ENCODE data around the gene PAM. TPM values are rescaled to one million over a fixed set of nuclear protein-coding genes. Genes with fewer than 3 reads are reported as not detected.

PAM gene
- polyA plus RNA-seq, 1 donor from 2014 or later: 363 TPM

GRCh38 chr5:102986074-102986473 lies 231.0 kb downstream of the PAM start:
- H3K4me3 ChIP-seq (ENCODE audit: low read length): no peak overlapping the region
- no peaks in the 10 kb centered on the region for H3K9me2 ChIP-seq (ENCODE audit: insufficient read depth, low read length)
- no peaks in the 10 kb centered on the region for H3F3A ChIP-seq (ENCODE audit: insufficient read depth, low read length, poor library complexity, severe bottlenecking)
- no peak overlapping the region for H3K9ac ChIP-seq (ENCODE audit: low read length)
- H3K4me2 ChIP-seq (ENCODE audit: low read length): no peak overlapping the region
- TF ChIP-seq MXI1 (conservative IDR thresholded peaks at IDR 0.05; ENCODE audit: poor library complexity, severe bottlenecking): no peak
- no peak for TF ChIP-seq EP300 (conservative IDR thresholded peaks at IDR 0.05; ENCODE audit: poor library complexity, severe bottlenecking)
- TF ChIP-seq CTCF (IDR thresholded peaks at IDR 0.05; ENCODE audit: poor library complexity, severe bottlenecking): no peak
- TF ChIP-seq EZH2 (IDR thresholded peaks at IDR 0.05; ENCODE audit: borderline replicate concordance, insufficient read depth, low read length, poor library complexity, severe bottlenecking): no peak
- no peak for TF ChIP-seq RAD21 (conservative IDR thresholded peaks at IDR 0.05)
- TF ChIP-seq TAF1 (IDR thresholded peaks at IDR 0.05; ENCODE audit: low read depth): no peak
- no peak for TF ChIP-seq REST (IDR thresholded peaks at IDR 0.05; ENCODE audit: borderline replicate concordance)
- TF ChIP-seq SMC3 (conservative IDR thresholded peaks at IDR 0.05; ENCODE audit: poor library complexity): no peak
- no peak for TF ChIP-seq POLR2AphosphoS5 (IDR thresholded peaks at IDR 0.05)
- H2AFZ ChIP-seq (ENCODE audit: low read depth, low read length): no peak overlapping the region
- no peaks in the 10 kb centered on the region for H3K79me2 ChIP-seq (replicated peaks; ENCODE audit: insufficient read depth, low read length)
- peaks cover 4% of the 10 kb centered on the region for H3K9me3 ChIP-seq (ENCODE audit: low read length)
- peaks cover 6% of the 10 kb centered on the region for H3K36me3 ChIP-seq (ENCODE audit: insufficient read depth, low read length)
- H3K27me3 ChIP-seq (ENCODE audit: insufficient read depth, low read depth, low read length): no peaks in the 10 kb centered on the region
- H4K20me1 ChIP-seq (ENCODE audit: insufficient read depth): no peaks in the 10 kb centered on the region
- H3K27ac ChIP-seq (ENCODE audit: low read length): no peak overlapping the region

- no peaks in the 10 kb centered on the region for H3K36me3 ChIP-seq (ENCODE audit: insufficient read depth, low read length)
- no peak overlapping the region for H3K4me3 ChIP-seq (ENCODE audit: low read length)
- H2AFZ ChIP-seq (ENCODE audit: low read depth, low read length): no peak overlapping the region
- H3K9me3 ChIP-seq (ENCODE audit: low read length): no peaks in the 10 kb centered on the region
- H4K20me1 ChIP-seq (ENCODE audit: insufficient read depth): no peaks in the 10 kb centered on the region
- no peak overlapping the region for H3K9ac ChIP-seq (ENCODE audit: low read length)
- no peak overlapping the region for H3K27ac ChIP-seq (ENCODE audit: low read length)
- H3K4me2 ChIP-seq (ENCODE audit: low read length): no peak overlapping the region
- H3K9me2 ChIP-seq (ENCODE audit: insufficient read depth, low read length): no peaks in the 10 kb centered on the region
- no peaks in the 10 kb centered on the region for H3K79me2 ChIP-seq (replicated peaks; ENCODE audit: insufficient read depth, low read length)
- no peaks in the 10 kb centered on the region for H3F3A ChIP-seq (ENCODE audit: insufficient read depth, low read length, poor library complexity, severe bottlenecking)
- no peaks in the 10 kb centered on the region for H3K27me3 ChIP-seq (ENCODE audit: insufficient read depth, low read depth, low read length)
- no peak for TF ChIP-seq REST (IDR thresholded peaks at IDR 0.05; ENCODE audit: borderline replicate concordance)
- no peak for TF ChIP-seq TAF1 (IDR thresholded peaks at IDR 0.05; ENCODE audit: low read depth)
- no peak for TF ChIP-seq RAD21 (conservative IDR thresholded peaks at IDR 0.05)
- no peak for TF ChIP-seq POLR2AphosphoS5 (IDR thresholded peaks at IDR 0.05)
- TF ChIP-seq CTCF (IDR thresholded peaks at IDR 0.05; ENCODE audit: poor library complexity, severe bottlenecking): no peak
- no peak for TF ChIP-seq EZH2 (IDR thresholded peaks at IDR 0.05; ENCODE audit: borderline replicate concordance, insufficient read depth, low read length, poor library complexity, severe bottlenecking)
- TF ChIP-seq MXI1 (conservative IDR thresholded peaks at IDR 0.05; ENCODE audit: poor library complexity, severe bottlenecking): no peak
- TF ChIP-seq SMC3 (conservative IDR thresholded peaks at IDR 0.05; ENCODE audit: poor library complexity): no peak
- no peak for TF ChIP-seq EP300 (conservative IDR thresholded peaks at IDR 0.05; ENCODE audit: poor library complexity, severe bottlenecking)
These were observed 233.4 kb downstream of the PAM start for GRCh38 chr5:102988459-102988858.

All from neural cell (in vitro differentiated cells).